Hindlimb muscle (tissue), 1 donor: Measurements from ENCODE around the gene TMEM61. TPM values are rescaled to one million over a fixed set of nuclear protein-coding genes. Genes with fewer than 3 reads are reported as not detected.

Source experiments
- DNase-seq: peaks from one replicate; pipeline ENCODE4 v3.0.0-alpha.2; 2013
- polyA plus RNA-seq: library from polyadenylated mRNA; unstranded; fragments of 120-200 nt; gene quantifications from one replicate; pipeline ENCODE4 v1.2.1, GENCODE V29; 2013; ENCODE audit not compliant: insufficient read length

The TMEM61 gene
- polyA plus RNA-seq, 1 donor = not detected

DNA sequence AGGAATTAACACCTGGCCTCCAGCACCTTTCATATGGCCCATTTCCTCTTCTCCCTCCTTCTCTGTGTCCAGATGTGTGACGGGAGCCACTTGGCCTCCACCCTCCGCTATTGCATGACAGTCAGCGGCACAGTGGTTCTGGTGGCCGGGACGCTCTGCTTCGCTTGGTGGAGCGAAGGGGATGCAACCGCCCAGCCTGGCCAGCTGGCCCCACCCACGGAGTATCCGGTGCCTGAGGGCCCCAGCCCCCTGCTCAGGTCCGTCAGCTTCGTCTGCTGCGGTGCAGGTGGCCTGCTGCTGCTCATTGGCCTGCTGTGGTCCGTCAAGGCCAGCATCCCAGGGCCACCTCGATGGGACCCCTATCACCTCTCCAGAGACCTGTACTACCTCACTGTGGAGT lies 5.6 kb downstream of the TMEM61 start:
- no peak for DNase-seq

DNA sequence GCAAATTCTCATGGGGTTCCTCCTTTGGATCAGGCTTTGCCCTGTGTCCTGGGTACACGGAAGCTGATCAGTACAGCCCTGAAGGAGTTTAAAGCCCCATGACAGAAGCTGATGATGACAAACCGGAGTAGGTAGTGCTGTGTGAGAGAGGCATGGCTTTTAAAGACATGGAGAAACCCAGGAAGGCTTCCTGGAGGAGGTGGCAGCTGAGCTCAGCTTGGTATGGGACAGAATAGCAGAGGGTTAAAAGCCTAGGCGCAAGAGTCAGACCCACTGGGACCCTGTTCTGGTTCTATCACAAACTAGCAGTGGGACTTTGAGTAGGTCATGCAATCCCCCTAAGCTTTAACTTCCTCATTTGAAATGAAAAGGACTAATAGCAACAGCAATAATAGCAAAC lies 6.1 kb downstream of the TMEM61 start:
- DNase-seq = no peak

DNA sequence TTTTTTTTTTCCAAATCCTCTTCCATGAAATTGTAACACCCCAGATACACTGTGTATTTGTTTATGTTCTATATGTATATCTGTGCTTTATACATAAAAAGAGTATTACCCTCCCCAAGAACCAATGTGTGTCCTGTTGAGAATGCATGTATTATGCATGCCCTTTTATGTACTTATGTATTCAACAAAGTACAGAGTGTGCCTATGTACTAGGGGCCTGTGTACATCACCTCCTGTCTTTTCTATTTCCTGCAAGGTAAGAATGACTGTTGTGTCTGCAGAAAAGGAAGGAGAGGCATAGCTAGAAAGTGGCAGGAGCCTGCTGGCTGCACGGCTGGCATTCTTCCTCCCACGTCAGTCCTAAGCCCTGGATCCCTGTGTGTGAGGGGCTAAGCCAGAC lies 7.0 kb downstream of the TMEM61 start:
- no peak for DNase-seq

DNA sequence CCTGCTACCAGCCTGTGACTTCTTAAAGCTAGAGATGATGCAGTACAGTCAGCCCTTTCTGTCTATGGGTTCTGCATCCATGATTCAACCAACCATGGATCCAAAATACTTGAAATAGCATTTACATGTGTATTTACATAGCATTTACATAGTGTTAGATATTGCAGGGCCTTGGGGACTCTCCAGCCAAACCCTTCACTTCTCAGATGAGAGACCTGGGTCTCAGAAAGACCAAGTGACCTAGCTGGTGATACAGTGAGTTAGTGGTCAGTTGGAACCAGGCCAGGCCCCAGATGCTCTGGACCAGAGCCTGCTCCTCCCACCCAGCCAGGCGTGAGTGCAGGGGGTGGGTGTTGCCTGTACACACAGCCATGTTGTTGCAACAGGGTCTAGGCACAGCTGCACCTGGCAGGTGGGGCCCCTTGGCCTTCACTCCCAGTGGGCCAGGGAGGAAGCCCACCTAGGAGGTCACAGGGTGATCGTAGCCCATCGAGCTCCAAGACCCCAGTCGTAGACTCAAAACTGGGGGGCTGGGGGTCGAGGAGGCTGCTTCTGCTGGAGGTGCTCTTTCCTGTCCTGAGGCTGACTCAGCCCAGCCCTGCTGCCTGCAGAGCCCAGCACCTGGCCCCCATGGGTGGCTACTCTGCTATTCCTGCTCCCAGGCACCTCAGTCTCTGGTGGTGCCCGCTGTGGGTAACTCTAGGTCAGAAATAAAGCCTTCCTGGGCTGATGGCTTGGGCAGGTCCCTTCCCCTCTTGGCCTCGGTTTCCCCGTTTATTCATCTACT lies 7.7 kb downstream of the TMEM61 start:
- DNase-seq = no peak

DNA sequence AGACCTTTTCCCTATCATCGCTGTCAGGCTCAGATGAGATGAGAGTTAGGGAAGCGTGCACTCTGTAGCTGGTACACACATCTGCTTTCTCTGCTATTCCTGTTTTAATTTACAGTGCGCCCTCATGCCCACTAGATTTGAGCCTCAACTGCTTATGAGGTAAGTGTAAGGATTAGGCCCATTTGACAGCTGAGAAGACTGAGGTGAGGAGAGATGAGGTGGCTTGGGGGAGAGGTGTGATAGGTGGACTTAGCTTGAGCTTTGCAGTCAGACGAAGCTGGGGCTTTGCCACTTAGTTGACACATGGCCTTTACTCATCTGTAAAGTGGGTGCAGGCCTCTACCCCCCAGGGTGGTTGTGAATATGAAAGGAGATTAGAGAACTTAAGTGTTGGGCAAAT lies 8.5 kb downstream of the TMEM61 start:
- DNase-seq = no peak

DNA sequence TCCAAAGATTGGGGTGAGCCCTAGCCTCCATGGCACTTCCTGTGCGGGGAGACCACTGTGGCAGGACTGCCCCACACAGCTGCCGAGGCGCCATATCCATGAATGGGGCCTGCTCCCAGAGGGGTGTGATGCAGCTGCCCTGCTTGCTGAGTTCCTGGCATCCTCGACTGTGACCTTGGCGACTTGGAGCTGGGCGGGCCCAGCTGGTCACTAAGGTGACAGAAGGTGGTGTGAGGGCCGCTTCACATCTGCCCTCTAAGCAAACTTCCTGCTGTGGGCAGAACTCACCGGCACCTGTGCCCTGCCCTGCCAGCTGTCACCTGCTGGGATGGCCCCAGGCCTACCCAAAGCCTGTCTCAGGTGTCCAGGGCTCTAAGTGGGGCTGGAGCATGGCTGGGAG lies 9.0 kb downstream of the TMEM61 start:
- no peak for DNase-seq

DNA sequence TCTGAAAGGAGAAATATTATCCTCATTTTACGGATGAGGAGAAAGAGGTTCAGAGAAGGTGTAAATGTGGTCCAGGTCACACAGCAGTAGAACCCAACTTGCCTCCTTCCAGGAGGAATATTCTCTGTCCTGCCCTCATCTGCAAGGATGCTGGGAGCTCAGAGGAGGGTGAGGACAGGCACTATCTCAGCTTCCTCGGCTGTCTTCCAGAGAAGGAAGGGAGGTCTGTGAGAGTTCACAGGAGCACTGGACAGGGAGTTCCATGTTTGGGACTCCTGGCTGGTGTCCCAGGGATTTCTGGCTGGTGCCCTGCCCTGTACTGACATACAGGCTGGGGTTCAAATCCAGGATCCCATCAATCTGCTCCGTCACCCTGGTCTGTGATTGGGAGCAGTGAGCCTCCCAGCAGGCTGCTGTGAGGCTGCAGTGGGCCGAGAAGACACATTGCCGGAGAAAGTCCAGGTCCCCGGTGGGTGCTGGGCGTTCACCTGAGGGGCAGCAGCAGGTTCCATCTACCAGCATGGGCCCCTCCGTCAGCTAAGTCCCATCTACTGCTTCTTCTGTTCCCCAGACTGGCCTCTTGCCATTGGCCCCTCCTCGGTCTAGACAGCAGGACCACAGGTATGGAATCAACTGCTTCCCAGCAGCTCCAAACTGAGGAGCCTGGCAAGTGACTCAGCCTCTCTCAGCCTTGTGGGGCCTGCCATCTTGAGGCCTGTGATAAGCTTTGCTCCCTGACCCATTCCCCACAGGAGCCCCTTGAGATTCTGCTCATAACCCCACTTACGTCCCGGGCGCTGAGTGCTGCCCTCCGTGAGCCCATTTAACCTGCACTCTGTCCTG lies 9.8 kb downstream of the TMEM61 start:
- DNase-seq = no peak

DNA sequence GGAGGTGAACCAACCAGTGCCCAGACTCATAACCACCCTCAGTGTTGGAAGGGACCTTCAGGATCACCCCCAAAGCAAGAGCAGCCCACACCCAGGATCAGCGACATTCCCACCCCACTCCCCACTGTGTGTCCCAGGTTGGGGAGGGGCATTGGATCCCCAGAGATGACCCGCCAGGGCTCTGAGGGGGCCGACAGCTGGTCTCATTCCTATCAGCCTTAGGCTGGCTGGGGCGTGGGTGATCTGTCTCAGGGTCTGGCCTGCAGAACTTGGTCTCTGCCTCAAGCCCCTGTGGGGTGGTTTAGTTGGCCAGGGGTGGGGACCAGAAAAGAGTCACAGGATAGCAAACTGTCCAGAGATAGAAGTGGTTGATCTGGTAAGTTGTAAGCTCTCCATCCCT lies 10.5 kb downstream of the TMEM61 start:
- no peak for DNase-seq

DNA sequence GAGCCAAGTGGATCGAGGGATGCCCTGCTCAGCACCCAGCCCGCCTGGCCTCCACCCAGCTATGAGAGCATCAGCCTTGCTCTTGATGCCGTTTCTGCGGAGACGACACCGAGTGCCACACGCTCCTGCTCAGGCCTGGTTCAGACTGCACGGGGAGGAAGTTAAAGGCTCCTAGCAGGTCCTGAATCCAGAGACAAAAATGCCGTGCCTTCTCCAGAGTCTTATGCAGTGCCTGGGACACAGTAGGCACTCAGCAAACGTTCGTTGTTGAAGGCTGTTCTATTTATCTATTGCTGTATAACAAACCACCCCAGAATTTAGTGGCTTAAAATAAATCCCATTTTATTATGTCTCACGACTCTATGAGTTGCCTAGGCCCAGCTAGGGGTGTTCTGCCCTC lies 11.5 kb downstream of the TMEM61 start:
- no peak for DNase-seq

DNA sequence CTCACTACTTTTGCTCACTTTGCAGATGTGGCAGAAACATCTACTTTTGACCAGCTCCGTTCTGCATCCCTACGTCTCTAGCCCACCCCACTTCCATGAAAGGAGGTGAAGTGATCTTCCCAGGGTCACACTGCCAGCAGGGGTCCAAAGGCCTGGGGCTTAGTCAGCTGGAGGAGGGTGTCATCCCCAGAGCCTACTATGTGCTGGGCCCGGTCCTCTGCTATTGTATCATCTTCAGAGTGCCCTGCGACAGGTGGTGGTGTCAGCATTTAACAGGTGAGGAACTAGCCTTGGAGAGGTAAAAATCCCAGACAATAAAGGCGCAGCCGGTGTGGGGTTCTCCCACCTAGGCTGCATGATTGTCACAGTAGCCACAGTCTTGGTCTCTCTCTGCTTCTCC lies 12.7 kb downstream of the TMEM61 start:
- no peak for DNase-seq

DNA sequence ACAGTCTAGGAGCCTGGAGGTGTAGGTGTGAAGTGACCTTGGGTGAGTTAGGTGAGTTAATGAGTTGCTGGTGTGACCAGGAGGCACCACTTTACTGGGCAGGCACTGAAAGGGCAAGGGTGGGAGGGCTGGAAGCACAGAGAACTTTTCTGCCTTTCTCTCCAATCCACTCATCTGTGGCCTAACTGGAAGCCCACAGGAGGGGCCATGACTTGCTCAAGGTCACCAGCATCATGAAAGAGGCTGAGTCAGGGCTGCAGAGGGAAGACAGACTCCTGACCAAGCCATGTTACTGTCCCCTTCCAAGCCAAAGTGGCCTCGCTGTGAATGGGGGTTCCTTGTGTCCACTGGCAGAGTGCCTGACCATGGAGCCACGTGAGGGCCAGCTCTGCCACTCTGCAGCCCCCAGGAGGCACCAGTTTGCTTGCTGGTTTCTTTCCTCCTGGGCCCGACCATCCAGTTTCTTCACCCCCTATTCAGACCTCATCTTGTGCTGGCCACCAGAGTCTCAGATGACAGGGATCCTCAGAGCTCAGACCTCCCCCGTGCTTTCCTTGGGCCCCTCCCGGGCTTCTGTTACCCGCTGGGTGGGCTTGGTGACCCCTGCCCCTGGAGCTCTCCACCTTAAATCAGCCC lies 14.0 kb downstream of the TMEM61 start:
- DNase-seq = no peak

DNA sequence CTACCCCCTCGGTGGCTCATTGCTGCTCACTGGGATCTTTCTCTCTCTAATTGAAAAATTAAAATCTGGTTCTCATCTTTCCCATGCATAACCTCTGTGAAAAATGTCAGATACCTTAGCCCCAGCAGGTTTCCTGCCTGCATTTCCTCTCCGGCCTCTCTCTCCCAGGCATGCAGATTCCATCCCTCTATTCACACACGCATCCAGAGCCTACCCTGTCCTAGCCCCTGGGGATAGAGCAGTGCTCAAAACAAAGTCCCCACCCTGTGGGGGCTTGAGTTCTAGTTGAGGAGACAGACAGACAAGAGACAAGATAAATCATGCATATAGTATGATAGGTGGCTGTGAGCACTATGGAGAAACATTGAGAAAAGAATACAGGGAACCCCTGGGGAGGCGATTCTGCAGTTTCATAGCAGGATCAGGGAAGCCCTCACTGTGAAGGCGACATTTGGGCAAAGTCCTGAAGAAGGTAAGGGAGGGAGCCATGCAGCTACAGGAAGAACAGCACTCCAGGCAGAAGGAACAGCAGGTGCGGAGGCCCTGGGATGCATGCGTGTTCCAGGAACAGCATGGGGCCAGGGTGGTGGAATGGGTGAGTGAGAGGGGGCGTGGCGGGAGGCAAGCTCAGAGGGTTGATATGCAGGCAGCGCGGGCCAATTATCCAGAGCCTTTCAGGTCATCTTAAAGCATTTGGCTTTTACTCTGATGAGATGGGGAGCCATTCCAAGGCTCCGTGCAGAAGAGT lies 14.8 kb downstream of the TMEM61 start:
- DNase-seq = no peak

DNA sequence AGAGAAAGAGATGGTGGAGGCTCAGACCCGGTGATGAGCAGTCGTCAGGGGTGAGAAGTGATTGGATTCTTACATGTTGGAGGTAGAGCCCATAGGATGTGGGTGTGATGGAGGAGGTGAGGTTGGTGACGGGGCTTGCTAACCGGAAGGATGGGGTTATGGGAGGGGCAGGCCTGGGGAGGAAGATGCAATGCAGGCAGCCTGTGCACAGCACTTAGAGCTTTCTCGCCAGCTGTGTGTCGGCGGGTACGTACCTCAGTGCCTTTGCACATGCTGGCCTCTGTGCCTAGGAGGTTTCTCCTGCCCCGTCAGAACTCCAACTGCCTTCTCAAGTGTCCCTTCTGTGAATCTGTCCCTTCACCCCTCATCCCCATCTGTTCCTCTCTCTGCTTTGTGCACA lies 15.4 kb downstream of the TMEM61 start:
- DNase-seq = no peak

DNA sequence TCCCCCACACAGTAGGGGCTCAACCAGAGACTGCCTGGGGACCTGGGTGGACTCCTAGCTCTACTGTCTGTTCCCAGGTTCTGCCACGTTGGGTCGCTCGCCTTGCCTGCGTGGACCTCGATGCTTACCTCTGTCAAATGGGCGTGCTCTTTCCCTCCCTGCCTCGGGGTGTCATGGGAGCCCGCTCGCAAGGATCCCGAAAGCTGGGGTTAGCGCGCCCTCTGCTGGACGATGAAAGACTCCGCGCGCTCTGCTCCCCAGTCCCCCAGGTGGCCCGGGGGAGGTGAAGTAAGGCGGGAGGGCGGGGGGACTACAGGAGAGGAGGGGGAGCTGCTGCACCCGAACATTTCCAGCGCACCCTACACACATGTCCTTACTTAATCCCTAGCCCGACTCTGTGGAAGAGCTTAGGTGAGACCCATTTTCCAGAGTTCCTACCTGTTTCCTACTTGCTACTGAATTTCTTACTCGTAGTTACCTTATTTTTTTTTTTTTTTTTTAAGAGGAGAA lies 16.0 kb downstream of the TMEM61 start:
- DNase-seq = peak; percentile 56

DNA sequence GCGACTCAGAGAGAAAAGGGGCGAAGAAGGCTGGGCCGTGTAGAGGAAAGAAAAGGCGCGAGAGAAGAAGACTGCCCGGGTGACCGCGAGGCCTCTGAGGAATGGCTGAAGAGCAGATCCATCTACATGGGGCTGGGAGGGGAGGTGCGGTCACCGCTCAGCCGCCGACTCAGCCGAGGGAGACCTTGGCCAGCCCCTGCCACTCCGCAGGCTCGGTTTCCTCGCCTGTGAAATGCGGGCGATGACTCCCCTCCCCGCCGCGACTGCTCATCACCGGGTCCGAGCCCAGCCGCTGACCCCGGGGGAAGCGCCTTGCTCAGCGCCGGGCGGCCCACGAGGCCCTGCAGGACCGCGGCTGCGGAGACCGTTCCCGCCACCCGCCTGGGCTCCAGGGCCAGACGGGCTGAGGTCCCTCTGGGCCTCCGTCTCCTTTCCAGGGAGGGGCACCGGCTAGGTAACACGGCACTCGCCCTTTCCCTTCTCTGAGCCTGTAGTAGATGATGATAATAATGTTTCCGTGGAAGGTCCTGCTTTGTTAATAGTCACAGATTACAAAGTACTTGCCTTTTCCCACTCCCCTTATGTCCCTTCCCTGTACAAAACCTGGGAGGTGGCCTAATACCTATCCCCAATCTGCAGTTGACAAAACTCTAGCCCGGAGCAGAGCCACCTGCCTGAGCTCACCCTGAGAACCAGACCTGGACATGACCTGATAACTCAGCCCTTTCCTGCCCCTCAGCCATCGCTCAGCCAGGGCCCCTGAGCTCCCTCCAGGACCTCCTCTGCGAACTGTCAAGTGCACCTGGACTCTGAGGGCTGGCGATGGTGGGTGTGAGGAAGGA lies 16.7 kb downstream of the TMEM61 start:
- no peak for DNase-seq

DNA sequence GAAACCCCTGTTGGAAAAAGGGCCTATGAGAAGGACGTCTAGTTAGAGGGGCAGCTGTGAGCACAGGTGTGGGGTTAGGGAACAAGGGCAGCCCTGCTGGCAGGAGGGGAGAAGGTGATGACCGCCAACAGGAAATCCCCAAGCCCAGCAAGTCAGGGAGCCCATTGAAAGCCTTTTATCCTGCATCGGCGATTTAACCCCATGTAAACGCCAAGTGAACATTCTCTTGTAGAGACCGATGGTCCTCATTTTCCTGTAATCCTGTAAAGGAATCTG lies 17.2 kb downstream of the TMEM61 start:
- DNase-seq = no peak

DNA sequence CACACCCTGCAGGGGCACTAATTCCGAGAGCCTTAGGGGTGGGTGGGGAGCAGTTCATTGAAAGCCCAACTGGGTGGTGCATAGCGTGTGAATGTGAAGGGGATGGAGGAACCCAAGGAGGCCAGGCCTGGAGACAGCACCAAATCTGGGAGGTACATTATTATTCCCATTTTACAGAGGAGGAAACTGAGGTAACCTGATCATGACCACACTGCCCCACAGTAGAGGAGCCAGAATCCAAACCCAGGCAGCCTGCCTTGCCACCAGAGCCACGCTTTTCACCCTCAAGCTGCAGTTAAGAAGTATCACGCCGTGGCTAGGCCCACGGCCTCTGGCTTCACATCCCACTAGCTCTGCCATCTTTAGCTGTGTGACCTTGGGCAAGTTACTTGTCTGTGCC lies 17.7 kb downstream of the TMEM61 start:
- DNase-seq = no peak

DNA sequence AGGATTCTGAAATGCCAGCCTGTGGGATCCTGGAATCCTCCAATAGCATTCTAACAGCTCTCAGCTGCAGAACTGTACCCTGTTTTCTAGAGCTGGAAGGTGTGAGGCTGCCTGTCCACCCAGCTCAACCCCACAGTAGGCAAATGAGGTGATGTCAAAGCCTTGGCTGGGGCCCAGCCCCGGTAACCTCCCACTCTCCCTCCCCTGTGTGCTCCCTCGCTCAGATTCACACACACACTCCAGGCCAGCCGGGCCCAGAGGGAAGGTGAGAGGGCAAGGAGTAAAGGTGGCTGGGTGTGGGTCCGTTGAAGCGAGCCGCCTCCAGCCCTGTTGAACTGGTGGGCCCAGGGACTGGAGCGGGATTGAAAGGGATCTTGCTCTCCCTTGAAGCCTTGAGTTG lies 18.2 kb downstream of the TMEM61 start, which contains the start of gene BSND:
Gene BSND (plus strand): TSS at position 257 of the 400 bp plus-strand sequence. CDS start 254 bp downstream, outside the sequence.
- DNase-seq = no peak

DNA sequence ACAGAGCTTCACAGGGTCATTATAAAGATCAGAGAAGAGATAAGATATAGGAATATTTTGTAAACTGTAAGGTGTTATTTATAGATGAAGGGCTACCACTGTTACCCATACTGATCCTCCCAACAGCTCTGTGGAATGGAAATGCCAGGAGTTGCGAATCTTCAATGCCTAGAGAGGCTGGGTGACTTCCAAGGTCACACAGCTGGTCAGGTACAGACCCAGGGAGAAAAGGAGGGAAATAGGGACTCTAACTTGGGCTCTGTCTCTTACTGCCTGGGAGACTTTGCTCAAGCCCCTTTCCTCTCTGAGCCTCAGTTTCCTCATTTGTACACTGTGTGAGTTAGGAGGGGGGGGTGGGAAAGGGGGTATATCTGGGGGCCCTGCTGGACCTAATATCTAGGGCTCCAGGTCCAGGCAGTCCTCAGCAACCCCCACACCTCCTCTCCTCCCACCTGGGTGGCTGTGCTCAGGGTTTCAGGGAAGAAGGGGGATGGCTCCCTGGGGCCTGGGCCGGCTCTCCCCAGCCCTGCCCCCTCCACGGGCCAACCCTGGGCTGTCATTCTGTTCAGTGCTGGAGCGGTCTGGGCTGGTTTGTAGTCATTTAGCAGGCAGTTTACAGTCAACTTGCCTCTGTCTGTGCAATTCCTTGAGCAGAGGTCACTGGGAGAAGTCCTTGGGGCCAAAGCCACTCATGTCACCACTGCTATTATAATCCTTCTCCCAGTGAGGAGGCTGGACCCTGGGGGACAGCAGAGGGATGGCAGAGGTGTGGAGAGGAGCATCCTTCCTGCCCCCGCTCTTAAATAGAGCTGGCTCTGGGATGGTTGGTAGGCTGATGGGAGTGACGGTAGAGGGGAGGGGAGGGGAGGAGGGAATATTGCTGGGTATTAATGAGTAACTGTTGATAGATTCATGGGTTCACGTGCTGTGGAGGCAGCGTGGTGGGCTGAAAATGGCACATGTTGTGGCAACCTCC lies 20.0 kb downstream of the TMEM61 start:
- DNase-seq = no peak

DNA sequence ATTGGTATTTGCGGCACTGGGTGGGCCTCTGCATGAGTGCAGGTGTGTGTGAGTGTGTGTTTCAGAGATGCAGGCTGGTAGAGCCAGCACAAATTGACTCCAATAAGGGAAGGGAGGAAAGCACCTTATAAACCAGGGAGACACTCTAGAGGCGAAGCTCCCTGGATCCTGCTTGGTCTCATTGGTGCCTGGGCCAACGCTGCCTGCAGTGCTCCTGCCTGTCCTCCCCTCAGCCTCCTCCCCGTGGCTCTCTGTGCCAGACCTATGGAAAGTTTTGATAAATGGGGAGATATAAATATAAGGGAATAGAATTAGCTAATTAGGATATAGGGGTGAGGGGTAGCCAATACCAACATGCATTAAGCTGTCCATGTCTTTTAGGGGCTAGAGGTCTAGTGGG lies 20.9 kb downstream of the TMEM61 start:
- no peak for DNase-seq

DNA sequence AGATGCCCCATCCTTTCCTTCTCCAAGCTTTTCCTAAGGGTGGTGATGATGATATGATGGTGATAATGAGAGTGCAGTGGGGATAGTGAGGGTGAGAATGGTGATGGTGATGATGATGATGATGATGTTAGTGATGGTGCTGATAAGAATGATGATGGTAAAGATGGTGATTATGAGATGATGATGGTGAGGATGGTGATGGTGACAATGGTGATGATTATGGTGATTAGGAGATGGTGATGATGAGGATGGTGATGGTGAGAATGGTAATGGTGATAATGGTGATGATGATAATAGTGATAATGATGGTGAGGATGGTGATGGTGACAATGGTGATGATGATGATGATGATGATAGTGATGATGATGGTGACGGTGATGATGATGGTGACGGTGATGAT lies 22.3 kb downstream of the TMEM61 start:
- DNase-seq = no peak
